Renal pelvis (tissue), 4 donors: ENCODE measurements around the gene CBLC. TPM values are rescaled to one million over a fixed set of nuclear protein-coding genes. Genes with fewer than 3 reads are reported as not detected.
A peak's percentile ranks its signal among the peaks of the same experiment; 100 is the strongest.
"Not testable (repeated sequence)": the region's sequence is repeated elsewhere in the genome, so short reads cannot be mapped to it uniquely, and the experiment has no call there.

Source experiments
- DNase-seq: peaks from one replicate; pipeline ENCODE4 v3.0.0-alpha.2; 2013
- polyA plus RNA-seq, 3 donors: library from polyadenylated mRNA; unstranded; fragments of 120-200 nt; gene quantifications; one replicate each; pipeline ENCODE4 v1.2.1, GENCODE V29; 2013; ENCODE audit not compliant: insufficient read length in 3 of 3

CBLC gene
- polyA plus RNA-seq, 3 donors = 6.6 to 9.7 (median 7.4) TPM

DNA sequence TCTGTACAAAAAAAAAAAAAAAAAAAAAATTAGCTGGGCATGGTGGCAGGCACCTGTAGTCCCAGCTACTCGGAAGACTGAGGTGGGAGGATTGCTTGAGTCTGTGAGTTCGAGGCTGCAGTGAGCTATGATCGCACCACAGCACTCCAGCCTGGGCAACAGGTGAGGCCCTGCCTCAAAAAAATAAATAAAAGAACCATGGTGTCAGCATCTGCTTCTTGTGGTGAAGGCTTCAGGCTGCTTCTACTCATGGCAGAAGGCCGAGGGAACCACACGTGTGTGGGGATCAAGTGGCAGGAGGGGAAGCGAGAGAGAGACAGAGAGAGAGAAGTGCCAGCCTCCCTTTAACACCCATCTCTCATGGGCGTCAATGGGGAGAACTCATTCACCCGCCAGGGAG lies 15.7 kb upstream of the CBLC start:
- no peak for DNase-seq

GRCh38 chr19:44765033-44765948 lies 12.4 kb upstream of the CBLC start:
- no peak for DNase-seq

- DNase-seq = no peak
These were observed 11.7 kb upstream of the CBLC start for GRCh38 chr19:44765949-44766335.

DNA sequence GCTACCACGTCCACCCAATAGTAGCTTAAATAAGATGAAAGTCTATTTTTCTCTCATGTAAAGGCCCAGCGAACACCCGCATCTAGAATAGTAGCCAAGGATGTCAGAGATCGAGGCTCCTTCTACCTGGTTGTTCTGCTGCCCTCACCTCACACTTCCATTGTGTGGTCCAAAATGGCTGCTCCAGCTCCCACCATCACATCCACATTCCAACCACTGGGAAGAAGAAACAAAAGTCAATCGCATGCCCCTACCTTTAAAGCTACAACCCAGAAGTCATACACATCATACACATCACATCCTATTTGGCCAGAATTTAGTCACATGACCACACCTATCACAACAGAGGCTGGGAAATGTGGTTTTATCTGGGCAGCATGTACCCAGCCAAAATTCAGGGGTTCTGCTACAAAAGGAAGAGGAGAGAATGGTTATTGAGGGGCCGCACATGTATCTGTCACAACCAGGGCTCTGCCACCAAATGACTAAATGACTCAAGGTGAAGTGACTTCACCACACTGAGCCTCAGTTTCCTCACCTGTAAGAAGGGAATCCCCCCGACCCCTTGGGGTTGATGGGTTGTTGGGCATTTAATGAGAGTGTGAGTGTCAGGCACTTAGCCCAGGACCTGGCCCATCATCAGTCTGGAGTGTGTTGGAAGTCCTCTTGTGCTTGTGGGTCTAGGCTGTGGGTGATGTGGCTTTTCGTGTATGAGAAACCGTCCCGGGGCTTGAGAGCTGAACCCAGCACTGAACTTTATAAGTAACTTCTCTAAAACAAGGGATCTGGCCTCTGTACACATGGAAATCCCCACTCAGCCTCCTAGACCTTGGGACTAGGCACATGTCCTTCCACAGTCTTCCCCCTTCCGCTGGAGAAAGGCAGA lies 10.2 kb upstream of the CBLC start:
- DNase-seq = no peak

DNA sequence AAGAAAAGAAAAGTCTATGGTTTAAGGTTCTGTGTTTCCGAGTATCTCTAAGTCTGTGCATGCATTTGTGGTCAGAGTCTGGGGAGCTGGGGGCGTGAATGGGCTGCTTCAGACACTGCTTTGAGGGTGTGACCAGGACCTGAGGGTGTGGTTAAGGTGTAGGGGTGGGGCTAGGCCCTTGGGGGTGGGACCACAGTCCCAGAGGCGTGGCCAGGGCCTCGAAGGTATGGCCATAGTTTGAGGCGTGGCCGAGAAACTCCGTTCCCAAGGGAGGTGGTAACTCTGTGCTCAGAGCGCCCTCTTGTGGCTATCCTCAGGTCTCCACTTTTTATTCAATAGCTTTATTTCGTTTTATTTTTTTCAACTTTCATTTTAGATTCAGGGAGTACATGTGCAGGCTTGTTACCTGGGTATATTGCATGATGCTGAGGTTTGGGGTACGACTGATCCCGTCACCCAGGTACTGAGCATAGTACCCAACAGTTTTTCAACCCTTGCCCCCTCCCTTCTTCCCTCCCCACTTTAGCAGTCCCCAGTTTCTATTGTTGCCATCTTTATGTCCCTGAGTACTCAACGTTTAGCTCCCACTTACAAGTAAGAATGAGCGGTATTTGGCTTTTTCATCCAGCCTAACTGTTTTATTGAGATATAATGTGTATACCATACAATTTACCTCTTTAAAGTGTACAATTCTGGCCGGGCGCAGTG lies 7.0 kb upstream of the CBLC start:
- peak; percentile 94 for DNase-seq

DNA sequence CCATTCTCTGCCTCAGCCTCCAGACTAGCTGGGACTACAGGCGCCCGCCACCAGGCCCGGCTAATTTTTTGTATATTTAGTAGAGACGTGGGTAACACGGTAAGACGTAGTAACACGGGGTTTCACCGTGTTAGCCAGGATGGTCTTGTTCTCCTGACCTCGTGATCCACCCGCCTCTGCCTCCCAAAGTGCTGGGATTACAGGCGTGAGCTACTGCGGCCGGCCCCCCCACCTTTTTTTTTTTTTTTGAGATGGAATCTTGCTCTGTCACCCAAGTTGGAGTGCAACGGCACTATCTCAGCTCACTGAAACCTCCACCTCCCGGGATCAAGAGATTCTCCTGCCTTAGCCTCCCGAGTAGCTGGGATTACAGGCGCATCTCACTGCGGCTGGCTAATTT lies 5.5 kb upstream of the CBLC start:
- not testable (repeated sequence) for DNase-seq

DNA sequence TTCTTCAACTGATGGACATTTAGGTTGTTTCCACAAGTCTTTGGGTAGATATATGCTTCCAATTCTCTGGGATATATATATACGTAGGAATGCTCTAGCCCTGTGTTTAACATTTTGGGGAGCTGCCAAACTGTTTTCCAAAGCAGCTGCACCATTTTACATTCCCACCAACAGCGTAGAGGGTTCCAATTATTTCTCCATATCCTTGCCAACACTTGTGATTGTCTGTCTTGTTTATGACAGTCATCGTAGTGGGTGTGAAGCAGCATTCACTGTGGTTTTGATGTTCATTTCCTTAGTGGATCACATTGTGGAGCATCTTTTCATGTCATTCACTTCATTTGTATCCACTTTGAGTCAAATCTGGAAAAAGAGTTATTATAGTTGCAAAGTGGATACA lies 4.7 kb upstream of the CBLC start:
- no peak for DNase-seq

- no peak for DNase-seq
These were observed 1.9 kb upstream of the CBLC start for GRCh38 chr19:44775676-44776240.

- no peak for DNase-seq
These were observed 1.1 kb upstream of the CBLC start for GRCh38 chr19:44776402-44777096.

GRCh38 chr19:44779150-44779549 lies 1.5 kb downstream of the CBLC start:
- DNase-seq = no peak

GRCh38 chr19:44781694-44782093 lies 4.0 kb downstream of the CBLC start:
- DNase-seq = not testable (repeated sequence)

- DNase-seq = no peak
These were observed 5.0 kb downstream of the CBLC start for GRCh38 chr19:44782729-44783128.

GRCh38 chr19:44783545-44783944 lies 5.9 kb downstream of the CBLC start:
- no peak for DNase-seq

GRCh38 chr19:44785271-44785670 lies 7.6 kb downstream of the CBLC start:
- no peak for DNase-seq

- no peak for DNase-seq
These were observed 8.3 kb downstream of the CBLC start for GRCh38 chr19:44785993-44786392.

DNA sequence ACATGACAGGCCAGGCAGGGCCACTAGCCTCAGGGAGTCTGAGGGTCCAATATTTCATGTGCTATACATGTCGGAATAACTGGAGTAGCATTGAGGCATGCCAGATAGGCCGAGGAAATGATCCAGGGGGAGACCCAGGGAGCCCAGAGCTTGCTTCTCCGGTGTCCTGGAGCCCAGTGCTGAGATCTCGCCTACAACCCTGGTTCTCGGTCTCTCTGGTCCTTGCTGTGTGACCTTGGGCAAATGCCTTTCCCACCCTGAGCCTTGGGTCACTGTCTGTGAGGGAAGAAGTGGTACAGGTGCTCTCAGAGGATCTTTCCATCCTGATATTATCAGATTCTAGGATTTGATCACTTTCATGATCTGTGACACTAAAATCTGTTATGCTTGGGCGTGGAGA lies 11.3 kb downstream of the CBLC start:
- DNase-seq = no peak

DNA sequence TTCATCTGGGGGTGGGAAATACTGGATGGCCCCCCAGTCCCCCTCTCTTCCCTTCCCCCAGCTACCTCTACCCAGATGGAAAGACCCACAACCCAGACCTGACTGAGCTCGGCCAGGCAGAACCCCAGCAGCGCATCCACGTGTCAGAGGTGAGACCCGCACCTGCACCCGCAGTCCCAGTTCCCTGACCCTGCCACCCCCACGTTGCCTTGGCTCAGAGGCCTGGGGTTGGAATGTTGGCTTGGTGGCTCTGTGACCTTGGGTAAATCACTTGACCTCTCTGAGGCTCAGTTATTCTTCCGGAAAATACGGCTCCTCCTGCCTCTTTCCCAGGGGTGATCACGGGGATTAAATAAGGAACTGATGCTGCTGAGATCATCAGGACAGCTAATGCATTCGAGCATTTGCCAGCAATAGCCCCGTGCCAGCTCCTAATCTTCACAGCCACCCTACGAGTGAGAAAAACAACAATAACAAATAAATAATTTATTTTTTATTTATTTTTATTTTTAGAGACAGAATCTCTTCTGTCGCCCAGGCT lies 12.3 kb downstream of the CBLC start:
- DNase-seq = no peak

DNA sequence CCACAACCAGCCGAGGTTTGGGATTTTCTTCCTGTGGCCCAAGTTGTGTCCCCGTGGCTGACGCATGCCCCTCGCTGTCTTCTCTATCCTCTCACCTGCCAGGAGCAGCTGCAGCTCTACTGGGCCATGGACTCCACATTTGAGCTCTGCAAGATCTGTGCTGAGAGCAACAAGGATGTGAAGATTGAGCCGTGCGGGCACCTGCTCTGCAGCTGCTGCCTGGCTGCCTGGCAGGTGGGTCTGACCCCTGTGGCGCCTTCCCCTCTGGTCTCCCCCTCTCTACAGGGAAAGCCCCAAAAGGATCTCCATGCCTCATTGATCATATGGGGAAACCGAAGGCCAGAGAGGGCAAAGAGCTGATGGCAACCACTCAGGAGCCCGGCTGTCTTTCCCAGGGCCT lies 14.6 kb downstream of the CBLC start:
- DNase-seq = no peak

GRCh38 chr19:44794610-44795009 lies 16.9 kb downstream of the CBLC start:
- no peak for DNase-seq

DNA sequence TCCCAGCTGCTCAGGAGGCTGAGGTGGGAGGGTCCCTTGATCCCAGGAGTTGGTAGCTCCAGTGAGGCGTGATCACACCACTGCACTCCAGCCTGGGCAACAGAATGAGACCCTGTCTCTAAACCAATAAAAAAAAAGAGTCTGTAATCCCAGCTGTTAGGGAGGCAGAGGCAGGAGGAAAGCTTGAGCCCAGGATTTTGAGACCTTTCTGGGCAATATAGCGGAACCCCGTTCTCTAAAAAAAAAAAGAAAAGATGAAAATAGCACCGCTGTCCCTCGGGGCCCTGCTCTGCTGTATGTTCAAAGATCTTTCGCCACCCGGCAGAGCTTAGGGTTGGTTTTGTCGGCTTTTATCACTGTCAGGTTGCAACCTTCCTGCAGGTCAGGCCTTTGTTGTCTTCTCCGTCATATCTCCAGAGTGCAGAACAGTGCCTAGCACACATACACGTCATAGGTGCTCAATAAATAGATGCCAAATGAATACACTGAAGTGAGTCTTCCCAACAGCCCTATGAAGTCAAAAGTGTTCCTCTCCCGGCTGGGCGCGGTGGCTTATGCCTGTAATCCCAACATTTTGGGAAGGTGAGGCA lies 17.8 kb downstream of the CBLC start:
- DNase-seq = no peak

DNA sequence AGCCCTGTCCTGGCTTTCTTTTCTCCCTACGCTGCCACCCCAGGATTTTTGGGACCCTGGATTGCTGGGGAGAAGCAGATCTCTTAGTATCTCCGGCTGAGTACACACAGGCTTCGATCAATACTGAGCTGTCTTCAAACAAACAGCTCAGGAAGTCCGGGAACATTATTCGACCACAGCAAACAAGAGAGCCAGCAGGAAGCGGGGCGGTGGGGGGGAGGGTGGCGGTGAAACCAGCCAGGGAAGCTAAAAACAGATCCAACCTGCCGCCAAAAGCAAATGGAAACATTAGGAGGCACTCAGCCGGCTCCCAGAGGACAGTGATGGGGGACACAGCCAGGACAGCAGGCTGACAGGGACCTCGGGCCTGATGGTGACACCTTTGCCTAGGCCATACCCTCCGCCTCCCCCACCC lies 19.0 kb downstream of the CBLC start:
- no peak for DNase-seq
